Activated CD4-positive, alpha-beta T cell treated with anti-CD3 and anti-CD28 coated beads, Interleukin-2, amount 50 U/mL, for 48 hours (primary cell): ENCODE data around the gene KCNS1.

Experiments used
- DNase-seq, 2 experiments: peaks; one replicate each; pipeline ENCODE4 v3.0.0-alpha.2; 2020

KCNS1 gene

DNA sequence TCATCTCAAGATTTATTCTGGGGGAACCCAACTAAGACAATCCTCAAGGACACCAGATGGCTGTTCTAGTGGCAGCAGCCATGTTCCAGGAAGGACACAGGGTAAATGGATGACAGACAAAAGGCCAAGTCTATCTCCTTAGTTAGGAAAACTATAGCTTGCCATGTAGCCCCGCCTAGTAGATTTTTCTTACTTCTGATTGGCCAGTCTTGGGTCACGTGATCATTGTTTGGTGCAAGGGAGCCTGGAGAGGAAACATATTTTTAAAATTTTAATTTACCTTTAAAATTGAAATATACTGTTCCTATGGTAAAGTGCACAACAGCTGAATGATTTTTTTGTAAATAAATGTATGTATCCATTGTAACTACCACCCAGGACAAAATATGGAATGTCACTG, 4.4 kb upstream of the KCNS1 start:
- no peak for DNase-seq

DNA sequence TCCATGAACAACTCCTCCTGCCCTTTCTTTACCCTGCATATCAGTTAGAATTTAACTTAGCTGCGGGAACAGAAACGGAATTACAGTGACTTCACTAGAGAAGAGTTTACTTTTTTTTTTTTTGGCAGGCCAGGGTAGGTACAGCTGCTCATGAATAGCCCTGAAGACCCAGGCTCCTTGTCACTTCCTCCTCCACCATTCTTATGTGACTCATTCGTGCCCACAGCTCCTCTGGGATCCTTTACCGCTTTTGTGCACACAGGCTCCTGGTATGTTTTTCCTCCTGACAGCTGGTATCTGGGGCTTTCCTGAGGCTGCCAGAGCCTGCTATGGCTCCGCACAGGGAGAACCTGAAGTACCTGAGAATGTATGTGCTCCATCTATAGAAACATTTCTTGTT, 3.9 kb upstream of the KCNS1 start:
- no peak for DNase-seq

DNA sequence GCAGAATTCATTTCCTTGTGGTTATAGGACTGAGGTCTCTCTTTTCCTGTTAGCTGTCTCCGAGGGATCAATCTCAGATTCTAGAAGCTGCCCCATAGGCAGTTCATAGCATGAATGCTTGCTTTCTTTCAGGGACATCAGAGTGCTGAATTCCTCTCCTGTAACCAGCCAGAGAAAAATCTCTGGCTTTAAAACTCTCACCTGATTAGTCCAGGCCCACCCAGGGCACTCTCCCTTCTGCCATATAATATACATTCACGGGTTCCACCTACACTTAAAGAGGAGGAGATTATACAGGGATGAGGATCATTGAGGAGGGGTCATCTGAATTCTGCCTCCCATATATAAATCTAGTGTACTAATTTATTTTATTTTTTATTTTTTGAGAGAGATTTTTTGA, 2.1 kb upstream of the KCNS1 start:
- DNase-seq = no peak

DNA sequence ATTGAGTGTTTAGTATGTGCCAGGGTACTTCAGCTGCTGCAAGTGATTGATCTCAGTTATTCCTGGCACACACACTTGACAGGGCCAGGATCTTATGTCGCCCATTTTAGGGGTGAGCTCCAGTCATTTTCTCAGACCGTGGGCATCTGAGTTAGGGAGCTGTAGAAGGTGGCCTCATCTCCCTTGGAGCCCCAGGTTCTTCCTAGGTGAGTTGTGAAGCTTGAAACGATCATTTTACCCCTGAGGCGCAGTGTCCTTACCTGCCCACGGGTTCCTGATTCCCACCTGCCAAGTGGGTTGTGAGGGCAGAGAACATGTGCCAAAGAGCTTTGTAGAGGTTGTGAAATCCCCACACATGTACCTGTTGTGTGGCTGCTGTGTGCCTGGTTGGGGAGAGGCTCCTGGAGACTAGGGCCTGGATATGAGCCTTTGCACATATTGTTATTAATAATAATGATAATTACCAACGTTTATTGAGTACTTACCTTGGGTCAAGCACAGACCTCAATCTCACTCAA, 465 bp upstream of the KCNS1 start:
- DNase-seq = no peak

DNA sequence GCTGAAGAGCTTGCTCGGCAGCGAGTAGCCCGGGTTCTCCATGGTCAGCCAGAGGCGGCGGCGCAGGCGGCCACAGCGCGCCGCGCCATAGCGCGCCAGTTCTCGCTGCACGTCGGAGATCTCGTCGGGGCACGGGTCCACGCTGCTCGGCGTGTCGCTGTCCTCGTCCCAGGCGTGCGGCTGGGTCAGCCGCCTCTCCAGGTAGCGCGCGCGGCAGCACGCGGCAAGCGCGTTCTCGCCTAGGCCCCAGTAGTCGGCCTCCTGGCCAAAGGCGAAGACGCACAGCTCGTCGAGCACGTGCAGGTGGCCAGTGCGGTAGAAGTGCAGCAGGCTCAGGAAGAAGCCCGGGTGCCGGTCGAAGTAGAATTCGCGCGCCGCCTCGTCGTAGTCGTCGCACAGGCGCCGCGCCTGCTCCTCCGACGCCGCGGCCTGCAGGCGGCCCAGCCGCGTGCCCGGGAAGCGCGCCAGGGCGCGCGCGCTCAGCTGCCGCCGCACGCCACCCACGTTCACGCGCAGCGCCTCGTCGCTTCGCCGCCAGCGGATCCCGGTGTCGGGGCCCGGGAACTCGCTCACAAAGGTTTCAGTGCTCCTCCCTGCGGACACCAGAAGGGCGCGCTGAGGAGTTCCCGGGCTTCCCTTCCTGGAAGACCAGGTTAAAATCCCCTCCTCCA, 2.7 kb downstream of the KCNS1 start:
- DNase-seq = peak; percentile 36 to 46

DNA sequence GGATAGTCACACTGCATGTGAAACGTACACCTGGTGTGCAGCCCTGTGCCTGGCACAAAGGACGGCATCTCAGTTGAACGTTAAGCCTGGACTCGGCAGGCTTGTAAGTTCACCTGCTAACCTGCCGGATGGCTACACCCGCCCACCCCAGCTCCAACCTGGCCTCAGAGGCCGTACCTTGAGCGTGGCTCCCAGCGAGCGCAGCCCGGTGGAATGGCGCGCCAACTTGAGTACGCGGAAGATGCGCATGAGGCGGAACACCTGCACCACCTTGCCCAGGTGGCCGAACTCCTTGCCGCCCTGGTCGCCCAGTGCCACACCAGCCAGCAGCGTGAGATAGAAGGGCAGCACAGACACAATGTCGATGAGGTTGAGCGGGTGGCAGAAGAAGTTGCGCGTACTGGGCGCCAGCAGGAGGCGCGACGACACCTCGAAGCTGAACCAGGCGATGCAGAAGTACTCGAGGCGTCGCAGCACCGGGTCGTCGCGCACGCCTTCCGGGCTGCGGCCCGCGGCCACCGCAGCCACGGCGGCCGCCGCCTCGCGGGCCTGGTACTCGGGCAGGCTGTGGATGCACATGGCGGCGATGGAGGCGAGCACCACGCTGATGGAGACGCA, 3.3 kb downstream of the KCNS1 start:
- peak; percentile 47 to 62 for DNase-seq

DNA sequence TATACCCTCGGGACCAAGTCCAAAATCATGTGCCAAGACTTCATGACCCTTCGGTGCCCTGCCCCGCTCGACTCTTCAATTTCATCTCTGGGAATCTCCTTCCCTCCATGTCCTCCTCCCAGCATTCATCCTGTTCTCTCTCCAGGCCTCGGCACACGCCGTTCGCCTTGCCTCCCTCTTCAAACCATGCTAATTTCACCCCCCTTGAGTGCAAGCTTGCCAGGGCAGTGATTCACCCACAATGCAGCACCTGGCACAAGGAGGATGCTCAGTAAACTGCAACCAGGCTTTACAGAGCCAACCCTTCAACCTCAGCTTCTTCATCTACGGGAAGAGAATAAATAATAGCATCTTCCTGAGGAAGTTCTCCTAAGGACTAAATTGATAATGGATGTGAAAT, 4.1 kb downstream of the KCNS1 start:
- DNase-seq = no peak

DNA sequence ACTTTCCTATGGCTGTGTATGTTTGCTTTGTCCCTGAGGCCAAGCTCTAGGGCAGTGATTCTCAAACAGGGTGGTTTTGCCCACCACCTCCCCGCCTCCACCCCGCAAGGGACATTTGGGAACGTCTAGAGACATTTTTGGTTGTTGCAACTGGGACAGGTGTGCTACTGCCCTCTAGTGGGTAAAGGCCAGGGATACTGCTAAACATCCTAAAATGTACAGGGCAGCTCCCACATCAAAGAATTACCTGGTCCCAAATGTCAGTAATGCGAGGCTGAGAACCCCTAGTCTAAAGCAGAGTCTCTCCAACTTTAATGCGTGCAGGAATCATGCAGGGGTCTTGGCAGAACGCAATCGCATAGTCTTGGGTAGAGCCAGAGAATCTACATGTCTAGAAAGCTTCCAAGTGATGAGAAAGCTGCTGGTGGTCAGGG, 5.1 kb downstream of the KCNS1 start:
- peak; percentile 61 to 70 for DNase-seq

DNA sequence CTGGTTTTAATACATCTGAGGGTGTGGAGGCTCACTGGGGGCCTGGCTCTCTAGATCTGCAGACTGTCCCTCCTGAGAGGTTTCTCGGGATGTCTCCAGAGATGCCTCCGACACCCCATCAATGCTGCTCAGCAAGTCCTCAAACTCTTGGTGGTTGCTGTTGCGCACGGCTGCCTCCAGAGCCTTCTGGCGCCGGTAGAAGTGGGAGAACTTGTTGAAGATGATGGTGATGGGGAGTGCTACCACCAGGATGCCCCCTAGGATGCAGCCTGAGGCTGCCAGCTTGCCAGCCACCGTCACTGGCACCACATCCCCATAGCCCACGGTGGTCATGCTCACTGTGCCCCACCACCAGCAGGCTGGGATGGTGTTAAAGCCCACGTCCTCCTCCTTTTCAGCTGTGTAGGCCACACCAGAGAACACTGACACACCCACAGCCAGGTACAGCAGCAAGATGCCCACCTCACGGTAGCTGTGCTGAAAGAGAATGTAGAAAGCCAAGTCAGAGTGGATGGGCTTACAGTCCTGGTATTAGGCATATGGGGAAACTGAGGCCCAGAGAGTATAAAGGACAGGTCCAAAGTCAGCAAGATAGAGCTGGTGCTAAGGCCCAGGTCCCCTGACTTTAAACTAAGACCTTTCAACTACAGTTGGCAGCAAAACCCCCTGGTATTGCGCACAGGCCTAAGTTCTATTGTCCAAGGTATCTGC, 5.9 kb downstream of the KCNS1 start:
- no peak for DNase-seq

DNA sequence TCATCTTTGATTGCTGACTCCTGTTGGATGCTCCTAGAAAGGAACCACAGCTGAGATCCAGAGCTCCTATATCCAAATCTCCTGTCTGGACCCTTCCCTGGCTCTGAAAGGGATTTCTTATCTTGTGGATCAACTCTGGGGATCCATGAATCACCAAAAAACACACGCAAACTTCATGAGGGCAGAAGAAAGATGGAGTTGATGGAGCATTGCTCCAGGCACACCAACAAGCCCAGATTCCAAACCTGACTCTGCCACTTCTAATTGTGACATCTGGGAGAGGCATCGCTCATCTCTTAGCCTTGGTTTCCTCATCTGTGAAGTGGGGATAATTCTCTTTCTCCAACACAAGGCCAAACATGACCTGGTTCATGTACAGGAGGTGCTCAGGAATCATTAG, 6.7 kb downstream of the KCNS1 start:
- no peak for DNase-seq

DNA sequence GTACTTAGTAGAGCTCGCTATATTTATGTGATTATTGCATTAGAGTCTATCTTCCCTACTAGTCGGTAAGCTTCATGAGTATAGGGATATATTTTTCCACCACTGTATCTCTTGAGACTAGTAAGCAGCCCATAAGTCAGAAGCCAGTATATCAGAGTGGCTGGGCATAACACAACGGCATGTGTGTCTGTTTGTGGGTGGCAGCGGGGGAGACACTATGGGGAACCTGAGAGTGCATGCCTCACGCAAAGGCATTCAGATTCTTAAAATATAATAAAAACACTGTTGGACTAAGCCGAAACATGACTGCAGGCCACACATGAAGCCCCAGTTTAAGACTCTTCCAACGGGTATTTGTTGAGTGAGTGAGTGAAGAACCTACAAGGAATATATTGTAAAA, 8.0 kb downstream of the KCNS1 start:
- no peak for DNase-seq

DNA sequence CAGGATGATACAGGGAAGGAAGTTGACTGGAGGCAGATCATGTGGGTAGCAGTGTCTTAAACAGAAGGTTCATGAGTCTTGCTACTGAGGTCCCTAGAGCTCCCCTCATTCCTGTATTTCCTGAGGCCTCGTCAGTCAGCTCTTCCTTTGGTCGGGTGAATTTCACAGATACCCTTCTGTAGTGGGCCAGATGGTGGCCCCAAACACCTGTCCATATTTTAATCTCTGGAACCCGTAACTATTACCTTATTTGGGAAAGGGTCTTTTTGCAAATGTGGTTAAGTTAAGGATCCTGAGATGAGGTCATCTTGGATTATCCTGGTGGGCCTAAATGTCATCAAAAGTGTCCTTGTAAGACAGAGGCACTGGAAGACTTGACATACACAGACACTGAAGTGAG, 9.6 kb downstream of the KCNS1 start:
- DNase-seq = no peak

DNA sequence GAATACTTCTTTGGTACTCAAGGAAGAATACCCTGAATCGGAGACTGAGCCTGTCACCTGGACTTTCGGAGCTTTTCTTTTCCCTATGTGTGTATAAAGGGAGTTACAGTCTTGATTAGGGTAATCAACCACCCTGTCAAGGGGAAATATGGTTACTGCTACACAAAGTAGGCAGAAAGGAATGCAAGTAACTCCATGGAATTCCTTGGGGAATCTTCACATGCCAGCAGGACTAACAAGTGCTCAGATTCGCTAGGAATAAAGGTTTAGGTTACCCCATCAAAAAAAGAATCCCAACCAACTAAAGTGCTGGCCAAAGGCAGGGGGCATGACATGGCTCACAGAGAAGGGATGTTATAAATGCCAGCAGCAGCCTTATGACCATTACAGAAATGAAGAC, 10.4 kb downstream of the KCNS1 start:
- no peak for DNase-seq

DNA sequence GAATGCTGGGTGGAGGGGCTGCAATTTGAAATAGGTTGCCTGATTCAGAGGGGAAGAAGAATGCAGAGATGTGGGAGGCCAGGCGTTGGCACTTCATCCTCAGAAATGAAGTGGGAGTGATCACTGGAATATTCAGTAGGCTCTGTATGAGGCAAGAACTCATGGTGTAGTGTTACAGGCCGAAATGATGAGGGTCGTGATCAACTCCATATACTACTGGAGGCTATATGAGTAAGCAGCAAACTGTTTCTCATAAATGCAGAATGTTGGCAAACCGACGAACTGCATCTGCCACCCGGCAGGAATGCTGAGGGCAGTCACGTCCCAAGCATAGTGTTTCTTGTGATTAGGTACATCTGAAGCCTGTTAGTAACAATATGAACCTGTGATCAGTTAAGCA, 12.7 kb downstream of the KCNS1 start:
- DNase-seq = no peak

DNA sequence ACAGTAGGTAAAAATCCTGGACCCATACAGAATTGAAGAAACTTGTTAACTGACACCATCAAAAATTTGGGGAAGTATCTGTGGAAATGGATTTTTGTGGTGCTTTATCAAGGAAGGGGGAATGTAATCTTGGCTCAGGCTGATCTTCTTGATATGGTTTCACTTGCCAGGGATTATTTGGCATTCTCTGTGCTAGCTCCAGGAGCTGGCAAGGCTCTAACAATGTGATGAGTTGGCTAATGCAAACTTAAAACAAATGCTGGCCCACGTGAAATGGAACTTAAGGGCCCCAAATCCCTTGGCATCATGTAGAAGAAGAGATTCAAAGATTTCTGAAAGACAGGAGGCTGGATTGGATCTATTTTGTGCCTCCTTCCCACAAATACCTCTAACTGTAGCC, 13.1 kb downstream of the KCNS1 start:
- DNase-seq = no peak

DNA sequence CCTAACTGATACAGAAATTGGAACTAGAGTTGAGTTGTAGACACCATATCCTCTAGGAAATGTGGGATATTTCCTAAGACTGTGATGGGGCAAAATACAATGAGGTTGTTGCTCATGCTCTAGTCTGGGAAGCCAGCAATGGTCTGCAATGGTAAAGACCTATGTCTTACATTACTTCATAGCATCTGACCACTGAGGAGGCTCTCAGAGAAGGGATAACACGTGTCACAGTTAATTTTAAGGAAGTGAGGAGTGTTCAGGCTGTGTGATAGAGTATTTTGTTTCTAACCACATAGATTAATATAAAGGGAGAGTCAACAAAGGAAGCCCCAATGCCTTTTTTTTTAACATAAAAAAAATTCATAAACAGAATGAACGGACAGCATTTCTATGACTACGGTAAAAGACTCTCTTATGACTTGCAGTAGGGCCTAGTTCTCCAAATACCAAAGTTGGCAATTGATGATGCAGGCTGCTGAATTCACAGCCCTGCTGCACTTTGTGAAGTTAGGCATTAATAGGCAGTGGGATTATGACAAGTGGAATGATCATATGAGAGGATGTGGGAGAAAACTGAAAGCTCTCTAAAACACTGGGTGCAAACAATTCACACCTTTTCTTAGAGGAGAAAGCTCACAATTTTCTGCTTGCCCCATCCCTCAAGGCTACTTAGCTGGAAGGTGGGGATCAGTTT, 13.7 kb downstream of the KCNS1 start:
- DNase-seq = no peak

DNA sequence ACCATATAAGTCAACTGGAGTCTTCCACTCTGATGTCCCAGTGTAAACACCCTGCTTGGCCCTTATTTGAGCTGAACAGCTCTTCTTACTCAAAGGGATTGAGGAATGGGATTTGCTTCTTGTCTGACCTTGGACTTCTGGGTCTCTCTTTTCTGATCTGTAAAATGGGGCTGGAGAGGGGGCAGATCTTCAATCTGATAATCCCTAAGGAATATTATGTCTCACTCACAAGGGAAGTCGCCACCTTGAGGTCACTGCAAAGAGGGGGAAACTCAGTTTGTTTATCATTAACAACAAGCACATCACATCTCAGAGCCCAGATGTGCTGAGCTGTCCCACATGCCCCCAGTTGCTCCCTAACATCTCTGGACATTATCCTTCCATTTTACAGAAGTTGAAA, 15.1 kb downstream of the KCNS1 start:
- no peak for DNase-seq

DNA sequence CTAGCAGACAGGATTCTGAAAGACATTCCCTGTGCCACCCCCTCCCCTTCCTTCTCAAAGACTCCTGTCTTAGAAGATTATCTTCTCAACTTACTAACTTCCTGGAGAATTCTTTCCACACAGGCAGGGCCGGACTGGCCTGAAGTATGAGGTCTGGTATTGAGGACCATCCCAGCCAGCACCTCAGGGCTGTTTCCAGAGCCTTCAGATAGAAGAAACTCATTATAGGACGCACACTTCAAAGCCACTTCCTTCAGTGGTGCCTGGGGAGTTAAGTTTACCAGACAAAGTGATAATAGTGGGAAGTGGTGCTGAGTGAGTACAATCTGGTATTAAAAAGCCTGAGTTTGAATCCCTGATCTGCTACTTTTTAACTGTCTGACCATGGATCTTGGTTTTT, 15.6 kb downstream of the KCNS1 start:
- no peak for DNase-seq

DNA sequence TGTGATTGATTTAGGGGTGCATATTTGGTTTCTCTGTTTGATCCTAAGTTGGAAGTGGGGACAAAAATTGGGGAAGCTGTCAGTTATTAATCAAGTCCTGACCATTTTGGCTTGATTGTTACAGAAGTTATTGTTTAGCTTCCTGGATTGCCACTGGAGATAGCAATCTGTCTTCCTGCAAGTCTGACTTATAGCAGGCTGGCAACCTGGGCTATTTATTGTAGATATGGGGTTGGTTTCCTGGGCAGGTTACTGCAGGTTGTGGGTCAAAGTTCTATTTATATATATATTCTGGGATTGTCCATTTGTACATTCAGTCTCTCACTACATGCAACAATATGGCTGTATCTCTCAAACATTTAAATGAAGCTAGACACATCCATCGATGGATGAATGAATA, 17.8 kb downstream of the KCNS1 start:
- DNase-seq = no peak

DNA sequence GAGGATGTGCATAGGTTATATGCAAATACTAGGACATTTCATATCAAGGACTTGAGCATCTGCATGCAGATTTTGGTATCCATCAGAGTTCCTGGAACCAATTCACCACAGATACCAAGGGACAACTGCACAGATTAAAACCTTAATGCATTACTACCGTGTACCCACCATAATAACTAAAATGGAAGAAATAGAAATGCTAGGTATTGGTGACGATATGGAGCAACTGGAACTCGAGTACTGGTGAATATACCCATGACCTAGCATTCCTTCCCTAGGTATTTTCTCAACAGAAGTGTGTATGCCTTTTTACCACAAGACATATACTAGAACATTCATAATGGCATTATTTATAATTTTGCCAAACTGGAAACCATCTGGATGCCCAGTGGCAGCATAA, 18.5 kb downstream of the KCNS1 start:
- no peak for DNase-seq

DNA sequence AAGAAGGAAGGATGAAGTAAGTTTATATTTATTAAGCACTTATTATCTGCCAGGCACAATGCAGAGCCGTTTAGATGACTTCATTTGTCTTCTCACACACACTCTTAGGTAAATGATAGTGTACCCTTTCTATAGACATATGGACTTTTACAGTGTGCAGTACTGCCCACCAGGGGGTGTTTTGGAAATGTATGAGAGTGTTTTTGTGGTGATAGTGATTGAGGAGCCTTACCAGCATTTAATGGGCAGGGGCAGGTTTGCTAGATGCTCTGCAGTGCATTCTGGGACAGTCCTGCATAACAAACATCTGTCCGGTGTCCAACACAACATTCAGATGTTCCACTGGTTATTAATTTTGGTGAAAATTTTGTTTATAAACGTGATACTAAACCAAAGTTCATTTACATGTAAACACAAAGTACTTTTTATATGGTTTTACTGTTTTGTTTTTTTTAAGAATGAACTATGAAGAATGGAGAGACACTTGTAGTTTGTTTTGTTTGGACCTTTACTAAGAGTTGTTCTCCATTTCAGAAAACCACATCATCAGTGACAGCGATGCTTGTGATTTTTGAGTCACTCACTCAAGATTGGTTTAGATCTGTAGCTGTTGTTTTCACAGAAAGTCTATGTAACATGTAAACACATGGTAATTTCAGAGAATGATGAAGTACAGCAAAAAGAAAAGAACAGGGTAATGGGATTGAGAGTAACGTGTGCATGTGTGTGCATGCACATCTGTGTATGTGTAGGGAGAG, 19.9 kb downstream of the KCNS1 start:
- no peak for DNase-seq

DNA sequence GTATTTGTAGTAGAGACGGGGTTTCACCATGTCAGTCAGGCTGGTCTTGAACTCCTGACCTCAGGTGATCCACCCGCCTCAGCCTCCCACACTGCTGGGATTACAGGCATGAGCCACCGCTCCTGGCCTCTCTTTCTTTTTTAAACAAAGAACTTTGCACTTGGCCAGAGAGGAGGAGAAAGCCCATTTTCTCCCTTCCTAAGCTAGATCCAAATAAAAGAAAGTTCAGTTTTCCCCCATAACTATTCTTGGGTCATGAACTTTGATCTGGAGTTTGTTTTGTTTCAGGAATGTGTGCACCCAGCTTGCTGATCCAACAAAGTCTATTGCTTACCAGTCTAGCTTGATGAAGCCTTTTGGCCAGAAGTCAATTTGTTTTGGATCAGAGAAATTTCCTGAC, 23.4 kb downstream of the KCNS1 start:
- DNase-seq = no peak

DNA sequence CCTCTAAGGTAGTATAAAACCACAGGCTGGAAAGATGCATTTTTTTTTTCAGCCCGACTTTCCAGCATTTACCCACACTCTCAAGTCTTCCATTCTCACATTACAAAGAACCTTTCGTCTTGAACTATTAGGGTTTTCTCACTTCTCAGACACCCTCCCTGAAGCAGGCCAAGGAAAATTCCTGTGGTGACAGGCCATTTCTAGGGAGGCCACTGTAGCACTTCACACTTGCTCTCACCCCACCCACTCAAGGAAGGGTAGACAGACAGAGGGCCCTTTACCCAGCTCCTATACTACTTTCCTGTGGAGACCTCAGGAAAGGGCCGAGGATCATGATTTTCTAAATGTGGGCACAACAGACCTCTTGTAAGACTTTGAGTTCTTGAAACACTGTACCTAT, 27.7 kb downstream of the KCNS1 start:
- no peak for DNase-seq
